ENCODE measurements around the gene UBL7.

Gene UBL7

DNA sequence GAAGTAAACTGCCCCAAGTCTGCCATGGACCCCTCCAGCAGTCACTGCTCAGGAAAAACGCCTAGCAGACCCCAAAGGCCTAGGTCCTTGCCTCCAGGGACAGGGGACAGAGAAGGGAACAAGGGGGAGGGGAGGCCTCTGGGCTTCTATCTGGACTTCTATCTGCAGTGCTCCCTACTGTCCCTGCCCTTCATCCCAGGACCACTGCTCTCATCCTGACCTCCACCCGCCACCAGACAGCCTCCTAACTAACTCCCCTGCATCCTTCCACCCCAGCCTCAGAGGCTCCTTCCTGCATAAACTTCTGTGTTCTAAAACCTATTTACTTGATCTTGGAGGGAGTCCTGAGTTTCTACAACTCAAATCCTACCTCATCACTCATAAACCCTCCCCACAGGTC is 52.6 kb downstream of the UBL7 start:
- no peak for DNase-seq (ENCODE audit: low read depth)

DNA sequence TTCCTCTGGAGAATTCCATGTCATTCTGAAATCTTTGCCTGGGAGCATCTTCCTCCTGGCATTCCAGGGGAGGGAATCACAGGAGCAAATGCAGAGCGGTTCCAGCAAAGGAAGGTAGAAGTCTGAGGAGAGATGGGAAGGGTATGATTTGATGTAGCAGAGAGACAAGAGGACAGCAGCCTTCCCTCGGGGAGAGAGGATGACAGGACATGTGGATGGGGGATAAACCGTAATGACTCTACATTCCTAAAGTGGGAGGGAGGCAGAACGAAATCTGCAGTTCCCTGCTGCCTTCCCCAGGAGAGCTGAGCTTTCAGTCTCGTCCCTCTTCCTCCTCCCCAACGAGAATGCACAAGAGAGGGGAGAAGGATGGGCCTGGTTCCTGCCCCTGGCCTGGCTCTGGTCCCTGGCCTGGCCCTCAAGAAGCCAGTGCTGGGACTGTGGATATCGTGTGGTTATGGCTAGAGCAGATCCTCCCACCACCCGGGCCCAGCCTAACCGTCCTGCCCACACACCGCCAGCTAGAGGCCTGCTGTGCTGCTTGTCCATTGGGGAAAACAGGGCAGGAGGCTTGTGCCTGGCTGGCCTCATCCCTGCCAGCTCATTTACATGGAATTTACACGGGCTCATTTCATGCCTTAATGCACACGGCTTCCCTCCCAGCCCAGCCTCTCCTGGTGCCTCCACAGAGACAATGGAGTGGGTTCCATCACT is 53.8 kb downstream of the UBL7 start:
- DNase-seq (ENCODE audit: low read depth): no peak

DNA sequence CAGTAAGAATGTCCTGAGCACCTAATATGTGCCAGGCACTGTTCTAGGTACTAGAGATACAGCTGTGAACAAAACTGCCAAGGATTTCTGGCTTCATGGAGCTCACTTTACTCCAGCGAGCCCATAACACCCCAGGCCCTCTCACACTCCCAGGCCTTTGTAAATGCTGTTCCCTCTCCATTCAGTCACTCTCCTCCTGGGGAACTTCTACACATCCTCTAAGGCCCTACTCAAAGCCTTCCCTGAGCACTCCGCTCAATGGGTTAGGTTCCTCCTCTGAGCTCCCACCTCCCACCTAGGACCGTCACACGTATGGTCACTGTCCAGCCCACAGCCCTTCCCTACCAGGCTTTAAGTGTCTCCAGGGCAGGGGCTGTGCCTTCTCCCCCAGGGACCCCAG is 54.4 kb downstream of the UBL7 start:
- DNase-seq (ENCODE audit: low read depth): no peak

- no peak for DNase-seq (ENCODE audit: low read depth)
These were observed 55.1 kb downstream of the UBL7 start for GRCh38 chr15:74405823-74406222.

- DNase-seq (ENCODE audit: low read depth): no peak
These were observed 56.9 kb downstream of the UBL7 start for GRCh38 chr15:74403991-74404563.

DNA sequence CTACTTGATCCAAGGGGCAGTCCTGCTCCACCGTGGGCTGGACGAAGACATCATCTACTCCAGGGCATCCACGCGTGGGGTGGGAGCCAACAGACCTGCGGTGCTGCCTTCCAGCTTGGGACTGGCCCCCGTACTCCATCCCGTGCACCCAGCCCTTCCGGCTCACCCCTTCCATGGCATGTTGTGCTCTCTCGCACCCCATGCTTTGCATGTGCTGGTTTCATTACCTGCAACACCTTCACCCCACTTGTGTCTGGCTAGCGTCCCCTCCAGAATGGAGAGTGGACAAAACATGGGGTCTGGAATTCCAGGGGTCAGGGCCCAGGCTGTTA is 57.4 kb downstream of the UBL7 start:
- DNase-seq (ENCODE audit: low read depth): no peak

DNA sequence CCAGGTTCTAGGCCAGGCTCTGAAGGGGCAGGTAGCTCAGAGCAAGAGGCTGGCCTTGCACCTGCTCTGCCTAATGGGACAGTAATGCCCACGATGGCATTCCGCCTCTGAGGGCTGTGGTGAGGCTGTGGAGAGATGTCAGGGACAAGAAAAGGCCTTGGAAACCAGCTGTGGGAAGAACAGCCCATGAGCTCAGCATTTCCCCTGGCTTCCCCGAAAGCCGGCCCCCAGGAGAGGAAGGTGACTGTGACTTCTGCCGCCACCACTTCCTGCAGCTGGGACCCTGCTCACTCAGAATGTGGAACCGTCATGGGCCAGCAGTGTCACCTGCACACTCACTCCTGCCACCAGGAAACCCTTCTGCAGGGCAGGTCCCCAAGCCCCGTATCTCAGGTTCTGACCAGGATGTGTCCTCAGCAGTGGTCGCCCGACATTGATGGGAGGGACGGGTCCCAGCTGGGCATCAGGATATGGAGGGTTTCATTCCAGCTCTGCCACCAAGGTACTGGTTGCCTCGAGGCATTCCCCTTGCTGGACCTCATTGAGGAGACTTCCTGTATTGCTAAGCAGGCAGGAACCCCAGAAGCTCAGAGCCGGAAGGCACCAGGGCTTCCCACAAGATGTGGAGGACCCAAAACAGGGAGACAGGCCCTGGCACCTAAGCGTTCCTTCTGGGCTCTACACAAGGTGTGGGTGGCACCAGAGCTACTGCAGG is 57.9 kb downstream of the UBL7 start:
- DNase-seq (ENCODE audit: low read depth): peak; percentile 45

GRCh38 chr15:74402337-74402841 is 58.6 kb downstream of the UBL7 start:
- no peak for DNase-seq (ENCODE audit: low read depth)

DNA sequence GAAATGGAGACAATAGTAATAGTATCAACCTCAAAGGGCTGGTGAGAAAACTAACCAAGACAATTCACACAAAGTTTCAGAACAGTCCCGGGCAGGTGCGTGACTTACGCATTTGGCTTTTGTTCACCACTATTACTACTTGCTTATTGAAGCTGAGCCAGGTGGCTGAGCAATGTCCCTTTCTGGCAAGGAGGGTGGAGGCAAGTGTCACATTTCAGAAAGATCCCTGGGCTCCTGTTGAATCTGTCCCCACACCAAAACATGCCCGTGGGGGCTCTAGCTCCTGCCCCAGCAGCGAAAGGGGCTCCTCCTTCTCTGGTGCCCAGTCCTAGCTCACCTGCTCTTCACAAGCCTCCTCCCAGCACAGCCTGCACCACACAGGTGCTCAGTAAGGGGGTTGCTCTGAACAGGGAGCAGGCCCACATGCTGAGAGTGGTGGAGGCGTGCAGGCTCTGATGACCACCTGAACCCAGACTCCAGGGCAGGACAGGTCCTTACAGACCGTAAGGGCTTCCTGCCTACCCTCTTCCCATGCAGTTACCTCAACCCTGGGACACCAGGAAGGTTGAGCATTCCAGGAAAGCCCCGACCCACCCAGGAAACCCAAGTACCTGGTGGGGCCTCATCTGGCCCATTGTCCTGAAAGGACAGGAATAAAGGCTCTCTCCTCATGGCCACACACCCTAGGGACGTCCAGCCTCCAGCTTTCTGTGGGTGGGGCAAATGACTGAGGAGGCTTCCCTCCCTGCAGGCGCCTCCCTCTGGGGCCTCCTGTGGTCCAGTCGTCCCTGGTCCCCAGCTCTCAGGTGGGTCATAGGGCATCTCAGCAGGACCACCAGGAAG is 59.8 kb downstream of the UBL7 start:
- DNase-seq (ENCODE audit: low read depth): no peak

GRCh38 chr15:74400313-74400860 is 60.6 kb downstream of the UBL7 start:
- no peak for DNase-seq (ENCODE audit: low read depth)

DNA sequence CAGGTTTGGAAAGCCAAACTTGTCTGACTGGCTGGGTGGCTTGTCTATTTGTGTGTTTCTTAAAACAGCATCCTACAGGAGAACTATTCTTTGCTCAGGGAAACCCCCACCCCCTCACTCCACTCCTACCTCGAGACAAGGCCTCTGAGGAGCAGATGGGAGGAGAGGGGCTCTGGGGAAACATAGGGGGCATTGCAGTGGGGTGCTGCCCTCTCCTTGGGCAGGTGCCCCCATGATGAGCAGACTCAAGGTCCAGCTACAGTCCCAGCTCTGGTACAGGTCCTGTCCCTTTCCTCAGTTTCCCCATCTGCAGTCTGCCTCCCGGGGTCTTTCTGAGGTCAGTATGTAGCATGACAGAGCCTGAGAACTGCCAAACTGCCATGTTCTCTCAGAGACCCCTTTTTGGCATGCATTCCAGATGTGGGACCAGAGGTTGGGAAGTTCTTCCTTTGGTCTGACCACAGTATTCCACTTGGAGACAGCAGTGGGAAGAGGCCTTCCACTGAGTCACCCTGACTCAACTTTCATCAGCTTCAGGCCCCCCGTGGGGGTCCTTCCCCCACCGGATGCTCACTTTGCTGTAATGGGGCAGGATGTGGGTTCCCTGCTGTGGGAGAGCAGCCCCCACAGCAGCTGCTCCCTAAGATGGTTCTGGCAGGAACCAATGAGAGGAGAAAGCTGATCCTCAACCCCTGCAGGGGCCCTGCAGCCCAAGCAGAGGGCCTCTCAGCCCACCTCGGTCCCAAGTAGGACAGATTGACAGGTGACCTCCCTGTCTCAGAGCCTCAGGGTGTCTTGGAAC is 61.2 kb downstream of the UBL7 start:
- DNase-seq (ENCODE audit: low read depth): no peak

- no peak for DNase-seq (ENCODE audit: low read depth)
These were observed 61.9 kb downstream of the UBL7 start for GRCh38 chr15:74399100-74399499.

DNA sequence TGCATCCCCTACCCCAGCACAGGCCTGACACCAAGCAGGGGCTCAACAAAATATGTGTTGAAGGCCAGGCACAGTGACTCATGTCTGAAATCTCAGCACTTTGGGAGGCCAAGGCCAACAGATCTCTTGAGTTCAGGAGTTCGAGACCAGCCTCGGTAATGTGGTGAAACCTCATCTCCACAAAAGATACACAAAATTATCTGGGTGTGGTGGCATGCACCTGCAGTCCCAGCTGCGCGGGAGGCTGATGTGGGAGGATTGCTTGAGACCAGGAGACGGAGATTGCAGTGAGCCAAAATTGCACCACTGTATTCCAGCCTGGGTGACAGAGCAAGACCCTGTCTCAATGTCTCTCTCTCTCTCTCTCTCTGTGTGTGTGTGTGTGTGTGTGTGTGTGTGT is 62.8 kb downstream of the UBL7 start:
- DNase-seq (ENCODE audit: low read depth): no peak

DNA sequence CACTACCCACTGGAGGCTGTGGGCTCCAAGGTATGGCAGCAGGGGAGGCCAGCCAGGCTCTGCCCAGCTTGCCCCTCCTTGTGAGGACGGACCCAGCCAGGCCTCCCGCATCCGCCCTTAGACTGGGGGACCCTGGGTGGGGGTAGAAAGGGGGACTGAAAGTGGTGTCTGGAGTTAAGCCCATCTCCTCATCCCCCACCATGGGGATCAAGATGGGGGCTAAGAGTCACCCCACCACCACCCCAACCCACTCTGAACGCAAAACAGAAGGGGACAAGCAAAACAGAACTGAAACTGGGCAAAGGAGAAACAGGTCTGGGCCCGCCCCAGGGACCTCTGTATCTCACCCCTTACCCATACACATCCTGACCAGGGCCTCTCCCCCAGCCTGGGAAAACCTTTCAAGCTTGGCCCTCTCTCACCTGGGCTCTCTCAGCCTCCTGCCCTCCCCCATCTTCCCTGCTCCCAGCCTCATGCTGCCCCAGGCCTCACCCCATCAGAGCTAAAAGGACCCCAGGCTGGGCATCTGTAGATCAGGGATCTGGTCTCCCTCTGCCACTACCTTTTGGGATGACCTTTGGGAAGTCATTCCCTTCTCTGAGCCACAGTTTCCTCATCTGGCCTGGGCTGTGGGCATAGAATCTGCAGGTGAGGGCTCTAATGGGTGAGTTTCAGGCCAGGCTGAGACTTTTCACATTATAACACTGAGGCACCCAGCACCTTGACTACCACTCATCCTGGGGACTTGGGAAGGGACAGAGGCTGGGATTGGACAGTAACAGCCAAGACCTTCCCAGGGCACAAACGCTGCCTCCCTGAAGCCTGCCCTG is 63.5 kb downstream of the UBL7 start:
- no peak for DNase-seq (ENCODE audit: low read depth)

DNA sequence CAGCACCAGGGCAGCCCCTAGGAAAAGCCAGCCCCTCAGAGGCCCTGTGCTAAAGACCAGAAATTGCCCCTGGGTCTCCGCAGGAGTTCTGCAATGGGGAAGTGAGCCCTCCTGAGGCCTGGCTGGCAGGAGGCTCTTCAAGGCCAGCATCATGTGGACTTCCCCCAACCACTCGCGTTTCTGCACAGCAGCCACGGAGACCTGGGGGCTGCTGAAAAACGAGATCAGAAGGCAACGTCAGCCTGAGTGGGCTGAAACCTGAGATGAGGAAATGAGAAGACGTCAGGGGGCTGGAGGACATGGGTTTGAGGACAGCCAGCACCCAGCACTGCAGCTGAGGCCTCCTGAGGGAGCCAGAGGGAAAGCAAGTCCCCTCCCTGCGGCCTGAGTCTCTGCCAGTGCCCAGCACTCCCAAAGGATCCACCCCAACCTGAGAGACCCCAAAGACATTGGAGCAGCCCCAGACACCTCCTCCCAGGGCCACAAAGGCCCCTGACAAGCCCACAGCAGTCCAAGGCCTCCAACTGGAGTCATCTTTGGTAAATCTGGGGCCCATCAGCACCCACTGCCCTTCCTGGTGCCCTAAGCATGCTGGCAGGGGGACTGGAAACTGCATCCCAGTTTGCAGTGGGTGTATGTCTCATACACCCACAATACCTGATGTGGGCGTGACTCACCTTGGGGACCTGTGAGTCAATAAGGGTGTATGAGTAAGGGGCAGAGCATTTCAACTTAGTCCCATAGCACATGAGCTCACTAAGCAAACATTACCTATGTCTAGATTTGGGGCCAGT is 64.3 kb downstream of the UBL7 start:
- DNase-seq (ENCODE audit: low read depth): no peak

DNA sequence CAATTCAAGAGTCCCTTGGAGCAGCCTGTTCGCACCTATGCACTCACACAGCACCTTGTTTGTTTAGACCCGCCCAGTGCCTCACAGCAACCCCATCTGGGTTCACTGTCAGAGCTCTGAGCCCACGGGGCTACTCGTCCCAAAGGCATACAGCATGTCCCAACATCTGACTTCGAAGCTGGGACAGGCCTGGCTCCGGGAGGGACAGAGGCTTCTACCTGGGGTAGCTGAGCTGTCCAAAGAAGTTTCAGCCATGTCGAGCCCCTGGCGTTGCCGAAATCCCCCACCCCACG is 64.9 kb downstream of the UBL7 start:
- no peak for DNase-seq (ENCODE audit: low read depth)

All from activated T-cell treated with anti-CD3 and anti-CD28 coated beads for 1 hour (primary cell).